ENCODE measurements around the gene PALM.
"Not testable (repeated sequence)": the region's sequence is repeated elsewhere in the genome, so short reads cannot be mapped to it uniquely, and the experiment has no call there.

The PALM gene

GRCh38 chr19:734716-735115 is 26.0 kb downstream of the PALM start:
- no peak for DNase-seq

GRCh38 chr19:736125-736524 is 27.4 kb downstream of the PALM start:
- no peak for DNase-seq

- peak; percentile 68 for DNase-seq
Observed at GRCh38 chr19:737591-738093, 28.9 kb downstream of the PALM start.

GRCh38 chr19:738509-739128 is 29.9 kb downstream of the PALM start:
- DNase-seq, result no peak

GRCh38 chr19:739998-740715 is 31.4 kb downstream of the PALM start:
- no peak for DNase-seq

- DNase-seq, result not testable (repeated sequence)
Observed at GRCh38 chr19:740816-741505, 32.2 kb downstream of the PALM start.

GRCh38 chr19:741506-742131 is 32.9 kb downstream of the PALM start:
- DNase-seq, result no peak

- DNase-seq, result no peak
Observed at GRCh38 chr19:742540-743075, 33.9 kb downstream of the PALM start.

- no peak for DNase-seq
Observed at GRCh38 chr19:743168-743687, 34.5 kb downstream of the PALM start.

- not testable (repeated sequence) for DNase-seq
Observed at GRCh38 chr19:745138-745537, 36.4 kb downstream of the PALM start.

GRCh38 chr19:746208-746819 is 37.6 kb downstream of the PALM start:
- DNase-seq, result no peak

- DNase-seq, result no peak
Observed at GRCh38 chr19:746956-747355, 38.2 kb downstream of the PALM start.

- DNase-seq, result no peak
Observed at GRCh38 chr19:747432-748273, 38.9 kb downstream of the PALM start.

GRCh38 chr19:748274-748598 is 39.5 kb downstream of the PALM start:
- DNase-seq, result no peak

GRCh38 chr19:749811-750210 is 41.1 kb downstream of the PALM start:
- no peak for DNase-seq

- DNase-seq, result no peak
Observed at GRCh38 chr19:750640-751423, 42.1 kb downstream of the PALM start, which contains the start of gene MISP. MISP (plus strand) TSS chr19:751112; CDS start chr19:756947, 5,835 bp downstream.

- no peak for DNase-seq
Observed at GRCh38 chr19:751501-752341, 43.0 kb downstream of the PALM start.

GRCh38 chr19:752652-753517 is 44.1 kb downstream of the PALM start:
- no peak for DNase-seq

- no peak for DNase-seq
Observed at GRCh38 chr19:754530-754929, 45.8 kb downstream of the PALM start.

All from stimulated activated CD4-positive, alpha-beta T cell treated with anti-CD3 and anti-CD28 coated beads, Interleukin-4, amount 100 ng/mL, for 24 hours (primary cell).